OCI-LY7 (cell line): ENCODE data around the gene CSNK1E. TPM values are rescaled to one million over a fixed set of nuclear protein-coding genes. Genes with fewer than 3 reads are reported as not detected.

ENCODE experiments used
- BruUV-seq: library from RNA; stranded (reverse); fragments of 400-500 nt; replicated peaks from 2 replicates; lab custom pipeline; 2021; lab: Mats Ljungman, UMichigan
- CTCF ChIA-PET: fragments of 300-600 bp; sonication (Branson Sonifier 250); formaldehyde crosslinking; loops from one replicate; lab custom pipeline; 2022; ENCODE audit warnings: antibody characterized with exemption; ENCODE audit not compliant: unreplicated experiment; lab: Charles Lee
- POLR2A ChIA-PET: fragments of 300-600 bp; sonication (Branson Sonifier 250); formaldehyde crosslinking; loops from one replicate; lab custom pipeline; 2022; ENCODE audit warnings: antibody characterized with exemption; lab: Charles Lee
- DNase-seq: peaks from one replicate; pipeline ENCODE4 v3.0.0-alpha.2; 2015; ENCODE audit warnings: low spot score
- H2AFZ ChIP-seq: fragments of 200-600 bp; sonication (generic), shearing (Covaris generic); 2 replicates; pipeline ENCODE4 v1.6.1; 2014; ENCODE audit warnings: mild to moderate bottlenecking, antibody characterized with exemption, low read length, moderate library complexity
- H3K27ac ChIP-seq: fragments of 200-600 bp; sonication (generic); 2 replicates; pipeline ENCODE4 v1.5.1; 2014; ENCODE audit warnings: mixed run types, low read depth, mild to moderate bottlenecking, moderate library complexity, low read length, inconsistent platforms; ENCODE audit not compliant: poor library complexity, severe bottlenecking
- H3K36me3 ChIP-seq: fragments of 200-600 bp; sonication (generic); 2 replicates; pipeline ENCODE4 v1.6.1; 2014; ENCODE audit warnings: mild to moderate bottlenecking, antibody characterized with exemption, low read length, moderate library complexity, mixed read lengths; ENCODE audit not compliant: insufficient read depth
- H3K4me1 ChIP-seq: fragments of 200-600 bp; sonication (generic); 2 replicates; pipeline ENCODE4 v1.5.1; 2014; ENCODE audit warnings: mild to moderate bottlenecking, low read length; ENCODE audit not compliant: insufficient read depth, poor library complexity, severe bottlenecking
- H3K4me2 ChIP-seq: fragments of 200-600 bp; sonication (generic); 2 replicates; pipeline ENCODE4 v1.6.1; 2014; ENCODE audit warnings: mild to moderate bottlenecking, low read length
- H3K4me3 ChIP-seq: fragments of 200-600 bp; sonication (generic); 2 replicates; pipeline ENCODE4 v1.5.1; 2014; ENCODE audit warnings: mild to moderate bottlenecking, low read depth, low read length; ENCODE audit not compliant: poor library complexity, severe bottlenecking
- H3K79me2 ChIP-seq: fragments of 200-600 bp; sonication (generic); 2 replicates; pipeline ENCODE4 v1.6.1; 2016; ENCODE audit warnings: low read depth, mild to moderate bottlenecking, low read length, moderate library complexity, mixed read lengths; ENCODE audit not compliant: insufficient read depth
- H3K9me2 ChIP-seq: fragments of 200-600 bp; sonication (generic); 2 replicates; pipeline ENCODE4 v1.6.1; 2016; ENCODE audit warnings: mild to moderate bottlenecking, low read length, mixed read lengths; ENCODE audit not compliant: insufficient read depth
- H3K9me3 ChIP-seq: fragments of 200-600 bp; sonication (generic); 2 replicates; pipeline ENCODE4 v1.6.1; 2014; ENCODE audit warnings: mild to moderate bottlenecking, mixed run types, low read length, mixed read lengths
- H4K20me1 ChIP-seq: fragments of 200-600 bp; sonication (generic); 2 replicates; pipeline ENCODE4 v1.6.1; 2014; ENCODE audit warnings: mild to moderate bottlenecking, antibody characterized with exemption, low read length, moderate library complexity, mixed read lengths; ENCODE audit not compliant: insufficient read depth
- EZH2phosphoT487 ChIP-seq: fragments of 200-600 bp; sonication (generic); IDR thresholded peaks from 2 replicates; pipeline ENCODE4 v1.6.1; 2018; ENCODE audit warnings: low read depth, borderline replicate concordance, mild to moderate bottlenecking, mixed run types, antibody characterized with exemption, low read length, moderate library complexity, mixed read lengths
- intact Hi-C: fragments of 100-400 bp; cut with micrococcal nuclease; formaldehyde crosslinking; loops from one replicate; pipeline ENCODE4 v1.10.0; 2022; ENCODE audit not compliant: unreplicated experiment
- total RNA-seq, 2 experiments: library from RNA; depleted of rRNA in 1 of 2; stranded (reverse); fragments of >200 nt in 1 of 2; shearing (Covaris generic) in 1 of 2; gene quantifications; 2 replicates each; pipeline ENCODE4 v1.2.3, GENCODE V29; 2014 to 2022
- TF ChIP-seq, protein P1 (sequence below): fragments of 200-600 bp; sonication (generic); conservative IDR thresholded peaks from 2 replicates; pipeline ENCODE4 v1.5.1; 2014; ENCODE audit warnings: mild to moderate bottlenecking, antibody characterized with exemption, low read length, moderate library complexity, mixed read lengths

The CSNK1E gene
- total RNA-seq, 2 experiments from 2014 or later: 182 to 203 TPM

DNA sequence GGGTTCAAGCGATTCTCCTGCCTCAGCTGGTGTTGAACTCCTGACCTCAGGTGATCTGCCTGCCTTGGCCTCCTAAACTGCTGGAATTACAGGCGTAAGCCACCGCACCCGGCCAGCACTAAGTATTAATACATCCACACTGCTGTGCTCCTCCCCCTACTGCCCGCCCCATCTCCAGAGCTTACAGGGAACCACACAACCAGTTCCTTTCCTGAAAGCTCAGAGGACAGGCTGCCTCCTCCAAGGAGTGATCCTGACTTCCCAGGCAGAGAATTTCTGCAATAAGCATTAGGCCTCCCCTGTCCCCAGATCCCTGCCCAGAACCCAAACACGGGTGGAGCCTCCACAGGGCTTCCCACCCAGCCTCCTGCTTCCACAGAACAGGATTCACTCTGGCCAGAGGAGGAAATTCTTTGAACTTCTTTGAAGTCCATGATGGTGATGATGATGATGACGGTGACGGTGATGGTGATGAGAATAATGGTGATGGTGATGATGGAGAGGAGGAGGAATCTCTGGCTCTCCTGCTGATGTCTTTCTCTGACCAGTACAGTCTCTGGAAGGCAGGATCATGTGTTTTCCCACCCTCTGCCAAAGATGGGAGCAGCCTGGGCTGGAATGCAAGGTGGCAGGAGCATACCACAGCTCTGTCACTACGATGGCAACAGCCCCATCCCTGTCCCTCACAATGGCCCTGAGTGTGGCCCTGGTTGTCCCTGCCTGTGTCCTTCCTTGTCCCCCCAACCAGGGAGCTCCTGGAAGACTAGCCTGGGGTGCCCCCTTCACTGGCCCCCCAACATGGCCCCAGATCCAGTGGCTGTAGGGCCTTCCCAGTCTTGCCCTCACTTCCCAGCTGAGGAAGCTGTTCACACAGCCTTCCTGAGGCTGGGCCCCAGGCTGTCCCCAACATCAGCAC lies 33.5 kb upstream of the CSNK1E start:
- no peaks in the 10 kb centered on the region for H3K9me2 ChIP-seq
- no peaks in the 10 kb centered on the region for H3K79me2 ChIP-seq
- H3K4me3 ChIP-seq: no peak overlapping the region
- H3K4me1 ChIP-seq: no peaks in the 10 kb centered on the region
- intact Hi-C loops: no loop called here
- no peaks in the 10 kb centered on the region for H4K20me1 ChIP-seq
- DNase-seq: no peak
- no peak overlapping the region for H3K27ac ChIP-seq
- POLR2A ChIA-PET: no interaction called here
- BruUV-seq: no TSS peak
- CTCF ChIA-PET: no interaction called here
- H3K4me2 ChIP-seq: no peak overlapping the region
- H3K36me3 ChIP-seq: peaks cover 6% of the 10 kb centered on the region; the same call in 1 of the 2 replicates
- H3K9me3 ChIP-seq: no peaks in the 10 kb centered on the region
- H2AFZ ChIP-seq: no peak overlapping the region
- TF ChIP-seq, protein P1, sequence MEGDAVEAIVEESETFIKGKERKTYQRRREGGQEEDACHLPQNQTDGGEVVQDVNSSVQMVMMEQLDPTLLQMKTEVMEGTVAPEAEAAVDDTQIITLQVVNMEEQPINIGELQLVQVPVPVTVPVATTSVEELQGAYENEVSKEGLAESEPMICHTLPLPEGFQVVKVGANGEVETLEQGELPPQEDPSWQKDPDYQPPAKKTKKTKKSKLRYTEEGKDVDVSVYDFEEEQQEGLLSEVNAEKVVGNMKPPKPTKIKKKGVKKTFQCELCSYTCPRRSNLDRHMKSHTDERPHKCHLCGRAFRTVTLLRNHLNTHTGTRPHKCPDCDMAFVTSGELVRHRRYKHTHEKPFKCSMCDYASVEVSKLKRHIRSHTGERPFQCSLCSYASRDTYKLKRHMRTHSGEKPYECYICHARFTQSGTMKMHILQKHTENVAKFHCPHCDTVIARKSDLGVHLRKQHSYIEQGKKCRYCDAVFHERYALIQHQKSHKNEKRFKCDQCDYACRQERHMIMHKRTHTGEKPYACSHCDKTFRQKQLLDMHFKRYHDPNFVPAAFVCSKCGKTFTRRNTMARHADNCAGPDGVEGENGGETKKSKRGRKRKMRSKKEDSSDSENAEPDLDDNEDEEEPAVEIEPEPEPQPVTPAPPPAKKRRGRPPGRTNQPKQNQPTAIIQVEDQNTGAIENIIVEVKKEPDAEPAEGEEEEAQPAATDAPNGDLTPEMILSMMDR: no peak
- no peak for TF ChIP-seq EZH2phosphoT487

- CTCF ChIA-PET: no interaction called here
- no peaks in the 10 kb centered on the region for H3K79me2 ChIP-seq
- no peaks in the 10 kb centered on the region for H3K9me2 ChIP-seq
- no peak overlapping the region for H3K4me3 ChIP-seq
- H3K36me3 ChIP-seq: no peaks in the 10 kb centered on the region
- TF ChIP-seq EZH2phosphoT487: no peak
- TF ChIP-seq, protein P1: no peak
- intact Hi-C loops: no loop called here
- no TSS peak for BruUV-seq
- no peaks in the 10 kb centered on the region for H3K4me1 ChIP-seq
- no peaks in the 10 kb centered on the region for H3K9me3 ChIP-seq
- no peak overlapping the region for H3K4me2 ChIP-seq
- H3K27ac ChIP-seq: no peak overlapping the region
- no peaks in the 10 kb centered on the region for H4K20me1 ChIP-seq
- DNase-seq: no peak
- POLR2A ChIA-PET: interaction anchor here (1.6 kb wide), 1 partner anchor 77 kb away, joined by 3 read pairs; no protein-coding TSS in a partner anchor
- no peak overlapping the region for H2AFZ ChIP-seq
Observed at GRCh38 chr22:38348751-38349496, 31.7 kb upstream of the CSNK1E start.
